HepG2 (cell line): ENCODE measurements around the gene AGBL1. TPM values are rescaled to one million over a fixed set of nuclear protein-coding genes. Genes with fewer than 3 reads are reported as not detected.

Source experiments
- ATAC-seq: fragments of 200-7000 bp; cut with Tn5 transposase; 3 replicates; pipeline ENCODE4 v1.9.1; 2020; ENCODE audit warnings: mild to moderate bottlenecking, moderate library complexity
- BruUV-seq: library from RNA; stranded (reverse); fragments of 400-500 nt; replicated peaks from 2 replicates; lab custom pipeline; 2021; lab: Mats Ljungman, UMichigan
- CTCF ChIA-PET: fragments of 300-600 bp; formaldehyde crosslinking; extraction: SDS; loops from one replicate; lab custom pipeline; 2021; ENCODE audit warnings: low total read pairs, inconsistent platforms, low intra/inter-chr PET ratio; lab: Yijun Ruan, JAX
- POLR2A ChIA-PET: fragments of 350-600 bp; sonication (Branson Sonifier 250); formaldehyde crosslinking; loops from one replicate; lab custom pipeline; 2020; ENCODE audit warnings: antibody characterized with exemption, inconsistent platforms; lab: Yijun Ruan, JAX
- DNase-seq: peaks from one replicate; pipeline ENCODE4 v3.0.0-alpha.2; 2015; ENCODE audit warnings: low spot score
- FAIRE-seq: peaks from 3 replicates; lab custom pipeline; 2011; peaks lifted over from hg19 to GRCh38; lab: Jason Lieb, UNC
- H2AFZ ChIP-seq: one replicate; pipeline ENCODE4 v1.6.1; 2011; ENCODE audit warnings: low read length, inconsistent platforms
- H3K27ac ChIP-seq: fragments of 300-600 bp; 3 replicates; pipeline ENCODE4 v1.8.0; 2011; ENCODE audit warnings: mixed run types, mild to moderate bottlenecking, mixed read lengths, low read length, inconsistent platforms; ENCODE audit not compliant: insufficient read depth; ENCODE audit errors: extremely low read length
- H3K27me3 ChIP-seq, 2 experiments: fragments of 200-600 bp in 1 of 2; 2 replicates in 1 of 2; 3 replicates in 1 of 2; pipeline versions ENCODE4 v1.6.0 to v1.8.0; 2011; ENCODE audit warnings: low read length in 2 of 2, mild to moderate bottlenecking in 2 of 2, moderate library complexity in 2 of 2, inconsistent platforms in 1 of 2; ENCODE audit not compliant: insufficient read depth in 2 of 2, control insufficient read depth in 1 of 2
- H3K36me3 ChIP-seq, 2 experiments: fragments of 200-600 bp in 1 of 2; replicated peaks in 1 of 2; 2 replicates in 1 of 2; 3 replicates in 1 of 2; pipeline versions ENCODE4 v1.5.1 to v1.8.0; 2011; ENCODE audit warnings: low read length in 2 of 2, inconsistent platforms in 1 of 2; ENCODE audit not compliant: insufficient read depth in 2 of 2, control insufficient read depth in 1 of 2
- H3K4me1 ChIP-seq: 2 replicates; pipeline ENCODE4 v1.5.1; 2012; ENCODE audit warnings: low read length, inconsistent platforms; ENCODE audit not compliant: insufficient read depth
- H3K4me2 ChIP-seq: 2 replicates; pipeline ENCODE4 v1.6.0; 2011; ENCODE audit warnings: low read depth, low read length, inconsistent platforms
- H3K4me3 ChIP-seq, 3 experiments: fragments of 200-600 bp in 1 of 3; sonication (generic), shearing (Covaris generic) in 1 of 3; replicated peaks in 1 of 3; 2 replicates each; pipeline ENCODE4 v1.5.1; 2011 to 2016; ENCODE audit warnings: low read length in 3 of 3, inconsistent platforms in 2 of 3, low read depth in 2 of 3, mild to moderate bottlenecking in 2 of 3, control low read depth in 1 of 3, mixed read lengths in 1 of 3; ENCODE audit not compliant: insufficient read depth in 1 of 3
- H3K79me2 ChIP-seq: one replicate; pipeline ENCODE4 v1.6.1; 2011; ENCODE audit warnings: low read length, inconsistent platforms; ENCODE audit not compliant: insufficient read depth
- H3K9ac ChIP-seq: 2 replicates; pipeline ENCODE4 v1.6.0; 2011; ENCODE audit warnings: mild to moderate bottlenecking, low read depth, low read length, inconsistent platforms; ENCODE audit not compliant: insufficient read depth
- H3K9me3 ChIP-seq: 2 replicates; pipeline ENCODE4 v1.5.1; 2012; ENCODE audit warnings: mild to moderate bottlenecking, low read length
- H4K20me1 ChIP-seq: 2 replicates; pipeline ENCODE4 v1.6.0; 2011; ENCODE audit warnings: inconsistent platforms, mild to moderate bottlenecking, low read length, moderate library complexity; ENCODE audit not compliant: insufficient read depth
- NKX3-1 ChIP-seq: sonication (generic); formaldehyde crosslinking; IDR thresholded peaks from 2 replicates; pipeline ENCODE4 v1.5.0; 2020; ENCODE audit warnings: missing genetic modification reagents
- PAWR ChIP-seq: sonication (generic); formaldehyde crosslinking; IDR thresholded peaks from 2 replicates; pipeline ENCODE4 v1.4.0; 2020; ENCODE audit warnings: missing genetic modification reagents, mild to moderate bottlenecking, borderline replicate concordance
- RFX1 ChIP-seq: fragments of 450-650 bp; IDR thresholded peaks from 2 replicates; pipeline ENCODE4 v1.6.1; 2017
- TSC22D2 ChIP-seq: sonication (generic); formaldehyde crosslinking; IDR thresholded peaks from 2 replicates; pipeline ENCODE4 v1.5.1; 2020; ENCODE audit warnings: missing genetic modification reagents, mild to moderate bottlenecking, borderline replicate concordance
- ZNF644 ChIP-seq: IDR thresholded peaks from 2 replicates; pipeline ENCODE4 v1.6.1; 2016; ENCODE audit warnings: low read depth
- WGBS: methylation state at CpG from one replicate; pipeline ENCODE4 v1.1.6; 2017; ENCODE audit warnings: low lambda C conversion rate; 5-methylcytosine and 5-hydroxymethylcytosine counted together
- in situ Hi-C: cut with HindIII; loops from 2 replicates; pipeline ENCODE4 v1.10.0; 2017; ENCODE audit warnings: low pct_unique_long_range_greater_than_20kb; ENCODE audit not compliant: extremely low pct_ligation_motif_present
- intact Hi-C: fragments of 100-400 bp; cut with micrococcal nuclease; formaldehyde crosslinking; loops from one replicate; pipeline ENCODE4 v1.10.0; 2022; ENCODE audit not compliant: unreplicated experiment
- polyA plus RNA-seq, 8 experiments: library from polyadenylated mRNA; depleted of rRNA in 3 of 8; stranded (reverse) in 7 of 8; unstranded in 1 of 8; fragments of >200 nt; fragmentation: Illumina TruSeq in 4 of 8; extraction: Trizol in 4 of 8; gene quantifications; 2 replicates each; pipeline versions ENCODE4 v1.2.1 to v1.2.3, GENCODE V29; 2011 to 2016; ENCODE audit warnings: low read depth in 4 of 8, missing spikeins in 1 of 8, mixed read lengths in 1 of 8; ENCODE audit not compliant: insufficient read depth in 1 of 8
- total RNA-seq, 5 experiments: library from RNA; depleted of rRNA; stranded (reverse); fragments of >200 nt; fragmentation: Illumina TruSeq; extraction: Trizol; gene quantifications; 2 replicates each; pipeline ENCODE4 v1.2.3, GENCODE V29; 2016; ENCODE audit warnings: low read depth in 1 of 5
- TF ChIP-seq, protein P1 (sequence below): sonication (generic); formaldehyde crosslinking; IDR thresholded peaks from 2 replicates; pipeline ENCODE4 v1.4.0; 2020; ENCODE audit warnings: missing genetic modification reagents
- TF ChIP-seq, protein P2 (sequence below): sonication (generic); formaldehyde crosslinking; IDR thresholded peaks from 2 replicates; pipeline ENCODE4 v1.4.0; 2020; ENCODE audit warnings: missing genetic modification reagents; ENCODE audit errors: not compliant biosample characterization
- TF ChIP-seq, protein P3 (sequence below): sonication (generic); formaldehyde crosslinking; IDR thresholded peaks from one replicate; pipeline ENCODE4 v1.5.1; 2020; ENCODE audit warnings: mild to moderate bottlenecking, missing genetic modification reagents; ENCODE audit errors: not compliant biosample characterization

AGBL1 gene
- total and polyA plus RNA-seq, 2 of the 13 experiments (the other 11 are each of a cell fraction or from before 2014, with no cell fraction given), result 0.01 TPM; not detected in 1

GRCh38 chr15:86541540-86541939 is 461.9 kb downstream of the AGBL1 start:
- WGBS, result 0% methylated on average over 1 of the region's 1 CpG
- no peak overlapping the region for H3K27ac ChIP-seq
- in situ Hi-C loops, result no loop called here
- TF ChIP-seq RFX1 (no peak), PAWR (CRISPR knock-in tag) (no peak), NKX3-1 (no peak), TSC22D2 (CRISPR knock-in tag) (no peak), ZNF644 (no peak)
- TF ChIP-seq, protein P1, sequence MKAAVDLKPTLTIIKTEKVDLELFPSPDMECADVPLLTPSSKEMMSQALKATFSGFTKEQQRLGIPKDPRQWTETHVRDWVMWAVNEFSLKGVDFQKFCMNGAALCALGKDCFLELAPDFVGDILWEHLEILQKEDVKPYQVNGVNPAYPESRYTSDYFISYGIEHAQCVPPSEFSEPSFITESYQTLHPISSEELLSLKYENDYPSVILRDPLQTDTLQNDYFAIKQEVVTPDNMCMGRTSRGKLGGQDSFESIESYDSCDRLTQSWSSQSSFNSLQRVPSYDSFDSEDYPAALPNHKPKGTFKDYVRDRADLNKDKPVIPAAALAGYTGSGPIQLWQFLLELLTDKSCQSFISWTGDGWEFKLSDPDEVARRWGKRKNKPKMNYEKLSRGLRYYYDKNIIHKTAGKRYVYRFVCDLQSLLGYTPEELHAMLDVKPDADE, result no peak
- TF ChIP-seq, protein P2, sequence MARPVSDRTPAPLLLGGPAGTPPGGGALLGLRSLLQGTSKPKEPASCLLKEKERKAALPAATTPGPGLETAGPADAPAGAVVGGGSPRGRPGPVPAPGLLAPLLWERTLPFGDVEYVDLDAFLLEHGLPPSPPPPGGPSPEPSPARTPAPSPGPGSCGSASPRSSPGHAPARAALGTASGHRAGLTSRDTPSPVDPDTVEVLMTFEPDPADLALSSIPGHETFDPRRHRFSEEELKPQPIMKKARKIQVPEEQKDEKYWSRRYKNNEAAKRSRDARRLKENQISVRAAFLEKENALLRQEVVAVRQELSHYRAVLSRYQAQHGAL (CRISPR knock-in tag), result no peak
- TF ChIP-seq, protein P3, sequence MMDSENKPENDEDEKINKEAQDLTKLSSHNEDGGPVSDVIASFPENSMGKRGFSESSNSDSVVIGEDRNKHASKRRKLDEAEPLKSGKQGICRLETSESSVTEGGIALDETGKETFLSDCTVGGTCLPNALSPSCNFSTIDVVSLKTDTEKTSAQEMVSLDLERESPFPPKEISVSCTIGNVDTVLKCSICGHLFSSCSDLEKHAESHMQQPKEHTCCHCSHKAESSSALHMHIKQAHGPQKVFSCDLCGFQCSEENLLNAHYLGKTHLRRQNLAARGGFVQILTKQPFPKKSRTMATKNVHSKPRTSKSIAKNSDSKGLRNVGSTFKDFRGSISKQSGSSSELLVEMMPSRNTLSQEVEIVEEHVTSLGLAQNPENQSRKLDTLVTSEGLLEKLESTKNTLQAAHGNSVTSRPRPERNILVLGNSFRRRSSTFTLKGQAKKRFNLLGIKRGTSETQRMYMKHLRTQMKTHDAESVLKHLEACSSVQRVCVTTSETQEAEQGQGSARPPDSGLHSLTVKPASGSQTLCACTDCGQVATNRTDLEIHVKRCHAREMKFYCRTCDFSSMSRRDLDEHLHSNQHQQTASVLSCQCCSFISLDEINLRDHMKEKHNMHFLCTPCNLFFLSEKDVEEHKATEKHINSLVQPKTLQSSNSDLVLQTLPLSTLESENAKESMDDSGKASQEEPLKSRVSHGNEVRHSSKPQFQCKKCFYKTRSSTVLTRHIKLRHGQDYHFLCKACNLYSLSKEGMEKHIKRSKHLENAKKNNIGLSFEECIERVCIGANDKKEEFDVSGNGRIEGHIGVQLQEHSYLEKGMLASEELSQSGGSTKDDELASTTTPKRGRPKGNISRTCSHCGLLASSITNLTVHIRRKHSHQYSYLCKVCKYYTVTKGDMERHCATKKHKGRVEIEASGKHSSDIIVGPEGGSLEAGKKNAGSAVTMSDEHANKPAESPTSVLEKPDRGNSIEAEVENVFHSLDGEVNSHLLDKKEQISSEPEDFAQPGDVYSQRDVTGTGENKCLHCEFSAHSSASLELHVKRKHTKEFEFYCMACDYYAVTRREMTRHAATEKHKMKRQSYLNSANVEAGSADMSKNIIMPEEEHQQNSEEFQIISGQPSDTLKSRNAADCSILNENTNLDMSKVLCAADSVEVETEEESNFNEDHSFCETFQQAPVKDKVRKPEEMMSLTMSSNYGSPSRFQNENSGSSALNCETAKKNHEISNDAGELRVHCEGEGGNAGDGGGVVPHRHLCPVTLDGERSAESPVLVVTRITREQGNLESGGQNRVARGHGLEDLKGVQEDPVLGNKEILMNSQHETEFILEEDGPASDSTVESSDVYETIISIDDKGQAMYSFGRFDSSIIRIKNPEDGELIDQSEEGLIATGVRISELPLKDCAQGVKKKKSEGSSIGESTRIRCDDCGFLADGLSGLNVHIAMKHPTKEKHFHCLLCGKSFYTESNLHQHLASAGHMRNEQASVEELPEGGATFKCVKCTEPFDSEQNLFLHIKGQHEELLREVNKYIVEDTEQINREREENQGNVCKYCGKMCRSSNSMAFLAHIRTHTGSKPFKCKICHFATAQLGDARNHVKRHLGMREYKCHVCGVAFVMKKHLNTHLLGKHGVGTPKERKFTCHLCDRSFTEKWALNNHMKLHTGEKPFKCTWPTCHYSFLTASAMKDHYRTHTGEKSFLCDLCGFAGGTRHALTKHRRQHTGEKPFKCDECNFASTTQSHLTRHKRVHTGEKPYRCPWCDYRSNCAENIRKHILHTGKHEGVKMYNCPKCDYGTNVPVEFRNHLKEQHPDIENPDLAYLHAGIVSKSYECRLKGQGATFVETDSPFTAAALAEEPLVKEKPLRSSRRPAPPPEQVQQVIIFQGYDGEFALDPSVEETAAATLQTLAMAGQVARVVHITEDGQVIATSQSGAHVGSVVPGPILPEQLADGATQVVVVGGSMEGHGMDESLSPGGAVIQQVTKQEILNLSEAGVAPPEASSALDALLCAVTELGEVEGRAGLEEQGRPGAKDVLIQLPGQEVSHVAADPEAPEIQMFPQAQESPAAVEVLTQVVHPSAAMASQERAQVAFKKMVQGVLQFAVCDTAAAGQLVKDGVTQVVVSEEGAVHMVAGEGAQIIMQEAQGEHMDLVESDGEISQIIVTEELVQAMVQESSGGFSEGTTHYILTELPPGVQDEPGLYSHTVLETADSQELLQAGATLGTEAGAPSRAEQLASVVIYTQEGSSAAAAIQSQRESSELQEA (CRISPR knock-in tag), result no peak
- TF ChIP-seq, all 625 proteins: peak for 0
- FAIRE-seq (no peak), ATAC-seq (no peak), DNase-seq (no peak)
- no peak overlapping the region for H3K4me3 ChIP-seq
- no TSS peak for BruUV-seq
- intact Hi-C loops, result no loop called here
- H3K4me2 ChIP-seq, result no peak overlapping the region
- H4K20me1 ChIP-seq, result no peaks in the 10 kb centered on the region
- ChIA-PET CTCF (no interaction called here), POLR2A (no interaction called here)
- H2AFZ ChIP-seq, result no peak overlapping the region
- no peaks in the 10 kb centered on the region for H3K36me3 ChIP-seq
- H3K4me1 ChIP-seq, result no peaks in the 10 kb centered on the region
- no peaks in the 10 kb centered on the region for H3K27me3 ChIP-seq
- H3K9ac ChIP-seq, result no peak overlapping the region
- H3K9me3 ChIP-seq, result peaks cover 98% of the 10 kb centered on the region
- H3K79me2 ChIP-seq, result no peaks in the 10 kb centered on the region
